ENCODE measurements around the gene NEK6.

DNA sequence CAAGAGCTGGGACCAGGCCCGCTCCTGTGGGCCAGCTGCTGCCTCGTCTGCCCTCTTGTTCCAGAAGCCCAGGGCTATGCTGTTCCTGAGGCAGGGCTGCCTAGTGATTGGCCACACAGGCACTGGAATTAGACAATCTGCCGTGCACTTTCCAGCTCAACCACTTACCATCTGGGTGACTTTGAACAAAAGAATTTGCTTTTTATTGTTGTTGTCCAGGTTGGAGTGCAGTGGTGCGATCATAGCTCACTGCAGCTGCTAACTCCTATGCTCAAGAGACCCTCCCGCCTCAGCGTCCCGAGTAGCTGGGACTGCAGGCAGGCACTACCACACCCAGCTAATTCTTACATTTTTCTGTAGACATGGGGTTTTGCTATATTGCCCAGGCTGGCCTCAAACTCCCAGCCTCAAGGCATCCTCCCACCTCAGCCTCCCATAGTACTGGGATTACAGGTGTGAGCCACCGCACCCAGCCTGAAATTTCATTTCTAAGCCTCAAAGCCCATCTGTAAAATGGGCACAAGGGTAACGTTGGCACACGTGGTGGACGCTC, 1.2 kb upstream of the NEK6 start:
- TF ChIP-seq CTCF (IDR thresholded peaks at IDR 0.05) (no peak), POLR2A (IDR thresholded peaks at IDR 0.05) (no peak)

Data from lower leg skin (tissue), 3 donors.